ENCODE results near the gene BRIP1.

BRIP1 gene

DNA sequence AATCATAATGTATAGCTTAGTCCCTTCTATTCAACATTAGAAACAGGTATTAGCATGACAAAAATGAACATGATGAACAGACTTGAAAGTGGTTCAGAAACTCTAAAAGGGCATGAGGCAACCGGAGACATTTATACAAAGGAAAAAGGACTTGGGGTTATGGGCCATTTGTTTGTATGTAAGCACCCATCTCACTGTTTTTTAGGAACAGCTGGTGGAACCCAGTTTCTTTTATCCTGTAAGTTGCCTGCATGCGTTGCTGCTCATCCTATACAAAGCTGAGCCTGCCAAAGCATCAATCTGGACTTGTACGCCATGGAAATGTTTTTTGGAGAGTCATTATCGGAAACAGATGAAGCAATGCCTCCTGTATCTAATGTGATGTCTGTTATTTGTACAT is 200.0 kb downstream of the BRIP1 start:
- Histone ChIP-seq H3K4me1 (ENCODE audit: insufficient read depth, low read length) (no peaks in the 10 kb centered on the region), H3K27ac (ENCODE audit: low read depth, low read length) (no peak overlapping the region), H3K4me3 (ENCODE audit: low read length) (no peak overlapping the region), H3K9ac (ENCODE audit: low read depth, low read length) (no peak overlapping the region), H3K36me3 (ENCODE audit: insufficient read depth, low read length) (no peaks in the 10 kb centered on the region), H3K9me3 (ENCODE audit: insufficient read depth, low read depth, low read length) (no peaks in the 10 kb centered on the region), H3K27me3 (ENCODE audit: insufficient read depth, low read length) (no peaks in the 10 kb centered on the region)
- WGBS = 81% methylated on average over 4 of the region's 4 CpGs

DNA sequence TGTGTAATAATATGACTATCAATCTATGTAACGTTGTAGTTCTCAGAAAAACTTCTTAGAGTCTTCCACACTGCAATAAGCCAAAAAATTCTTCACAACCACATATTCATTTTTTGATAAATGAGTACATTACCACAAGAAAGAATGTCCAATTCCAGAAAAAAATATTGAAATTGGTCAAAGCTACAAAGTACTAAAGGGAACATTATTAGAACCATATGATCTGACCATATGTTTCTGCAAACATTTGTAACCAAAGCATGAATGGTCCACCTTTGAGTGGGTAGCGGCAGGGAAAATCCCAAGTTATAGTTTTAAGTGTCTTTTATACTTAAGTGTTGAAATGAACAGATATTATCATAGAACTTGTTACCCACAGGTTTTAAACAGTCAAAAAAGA is 200.6 kb downstream of the BRIP1 start:
- Histone ChIP-seq H3K9ac (ENCODE audit: low read depth, low read length) (no peak overlapping the region), H3K27me3 (ENCODE audit: insufficient read depth, low read length) (no peaks in the 10 kb centered on the region), H3K4me3 (ENCODE audit: low read length) (no peak overlapping the region), H3K36me3 (ENCODE audit: insufficient read depth, low read length) (no peaks in the 10 kb centered on the region), H3K27ac (ENCODE audit: low read depth, low read length) (no peak overlapping the region), H3K9me3 (ENCODE audit: insufficient read depth, low read depth, low read length) (no peaks in the 10 kb centered on the region), H3K4me1 (ENCODE audit: insufficient read depth, low read length) (no peaks in the 10 kb centered on the region)
- 90% methylated on average over 2 of the region's 2 CpGs for WGBS

DNA sequence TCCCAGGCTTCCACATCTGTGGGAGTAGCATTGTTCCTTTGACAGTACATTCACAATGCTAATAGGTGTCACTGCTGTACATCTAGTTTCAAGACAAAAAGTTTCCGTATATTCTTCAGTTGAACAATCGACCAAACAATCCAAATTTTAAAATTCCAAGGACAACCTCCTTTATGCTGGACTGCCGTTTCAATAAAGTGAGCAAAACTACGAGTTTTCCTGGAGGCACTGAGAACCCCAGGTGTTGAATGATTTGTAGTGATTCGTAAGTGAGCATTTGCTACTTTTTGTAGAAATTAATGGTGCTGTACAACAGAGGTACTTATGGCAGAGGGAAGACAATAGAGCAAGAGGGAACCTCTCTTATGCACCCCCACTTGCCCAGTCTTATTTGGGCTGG is 201.1 kb downstream of the BRIP1 start:
- Histone ChIP-seq H3K4me1 (ENCODE audit: insufficient read depth, low read length) (no peaks in the 10 kb centered on the region), H3K27ac (ENCODE audit: low read depth, low read length) (no peak overlapping the region), H3K36me3 (ENCODE audit: insufficient read depth, low read length) (no peaks in the 10 kb centered on the region), H3K9ac (ENCODE audit: low read depth, low read length) (no peak overlapping the region), H3K4me3 (ENCODE audit: low read length) (no peak overlapping the region), H3K27me3 (ENCODE audit: insufficient read depth, low read length) (no peaks in the 10 kb centered on the region), H3K9me3 (ENCODE audit: insufficient read depth, low read depth, low read length) (no peaks in the 10 kb centered on the region)
- 92% methylated on average over 5 of the region's 5 CpGs for WGBS

DNA sequence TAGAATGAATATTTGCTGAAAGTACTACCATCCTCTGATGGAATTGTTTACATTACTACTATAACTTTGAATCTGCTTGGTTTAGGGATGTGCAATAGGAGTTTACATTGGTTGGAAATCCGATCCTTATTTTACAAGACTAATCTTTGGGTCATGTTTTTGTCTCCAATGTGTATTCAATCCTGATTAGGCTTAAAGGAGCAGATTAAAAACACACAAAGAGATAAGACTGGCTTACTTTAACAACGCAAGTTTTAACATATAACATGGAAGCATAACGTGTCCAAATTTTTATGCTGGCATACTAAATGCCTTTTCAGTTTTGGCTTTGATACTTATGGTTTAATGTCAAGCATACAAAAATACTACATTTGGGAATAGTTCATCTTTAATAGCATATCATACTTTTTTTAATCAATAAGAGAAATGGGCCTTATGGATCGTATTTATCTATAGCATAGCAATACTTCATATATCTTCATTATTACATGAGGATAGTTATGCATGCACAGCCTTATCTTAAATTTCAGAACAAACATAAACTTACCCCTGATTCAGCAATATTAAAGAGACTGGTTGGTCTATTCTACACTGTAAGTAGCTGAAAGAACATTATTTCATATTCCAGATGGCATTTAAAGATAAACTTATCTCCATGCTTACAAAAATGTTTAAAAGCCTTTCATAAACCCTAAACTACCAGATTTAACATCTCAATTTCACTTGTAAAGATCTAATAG is 202.4 kb downstream of the BRIP1 start:
- Histone ChIP-seq H3K27ac (ENCODE audit: low read depth, low read length) (no peak overlapping the region), H3K9ac (ENCODE audit: low read depth, low read length) (no peak overlapping the region), H3K9me3 (ENCODE audit: insufficient read depth, low read depth, low read length) (no peaks in the 10 kb centered on the region), H3K4me1 (ENCODE audit: insufficient read depth, low read length) (no peaks in the 10 kb centered on the region), H3K36me3 (ENCODE audit: insufficient read depth, low read length) (no peaks in the 10 kb centered on the region), H3K4me3 (ENCODE audit: low read length) (no peak overlapping the region), H3K27me3 (ENCODE audit: insufficient read depth, low read length) (no peaks in the 10 kb centered on the region)
- 89% methylated on average over 3 of the region's 4 CpGs for WGBS

GRCh38 chr17:61659437-61659836 is 203.9 kb downstream of the BRIP1 start:
- Histone ChIP-seq H3K27ac (ENCODE audit: low read depth, low read length) (no peak overlapping the region), H3K4me1 (ENCODE audit: insufficient read depth, low read length) (no peaks in the 10 kb centered on the region), H3K36me3 (ENCODE audit: insufficient read depth, low read length) (no peaks in the 10 kb centered on the region), H3K4me3 (ENCODE audit: low read length) (no peak overlapping the region), H3K9me3 (ENCODE audit: insufficient read depth, low read depth, low read length) (no peaks in the 10 kb centered on the region), H3K27me3 (ENCODE audit: insufficient read depth, low read length) (no peaks in the 10 kb centered on the region), H3K9ac (ENCODE audit: low read depth, low read length) (no peak overlapping the region)
- WGBS = no CpG with 5 or more reads among the region's 2 CpGs

DNA sequence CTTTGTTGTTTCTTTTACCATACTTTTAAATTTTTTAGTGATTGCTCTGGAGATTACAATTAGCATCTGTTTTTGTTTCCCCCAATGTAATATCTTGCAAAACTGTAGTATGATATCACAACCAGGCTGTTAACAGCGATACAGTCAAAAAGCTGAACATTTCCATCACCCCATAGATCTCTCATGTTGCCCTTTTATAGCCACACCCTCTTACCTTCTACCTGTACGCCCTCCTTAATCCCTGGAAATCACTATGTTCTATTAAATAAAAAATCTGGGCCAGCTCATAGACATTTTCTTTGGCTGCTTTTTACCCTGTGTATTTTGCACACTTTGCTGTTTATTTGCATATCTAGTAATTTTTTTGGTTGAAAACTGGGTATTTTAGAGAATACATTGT is 205.1 kb downstream of the BRIP1 start:
- Histone ChIP-seq H3K27ac (ENCODE audit: low read depth, low read length) (no peak overlapping the region), H3K4me3 (ENCODE audit: low read length) (no peak overlapping the region), H3K9ac (ENCODE audit: low read depth, low read length) (no peak overlapping the region), H3K27me3 (ENCODE audit: insufficient read depth, low read length) (no peaks in the 10 kb centered on the region), H3K36me3 (ENCODE audit: insufficient read depth, low read length) (no peaks in the 10 kb centered on the region), H3K9me3 (ENCODE audit: insufficient read depth, low read depth, low read length) (no peaks in the 10 kb centered on the region), H3K4me1 (ENCODE audit: insufficient read depth, low read length) (no peaks in the 10 kb centered on the region)
- 96% methylated on average over 2 of the region's 2 CpGs for WGBS

GRCh38 chr17:61657338-61657737 is 206.0 kb downstream of the BRIP1 start:
- H3K4me3 ChIP-seq (ENCODE audit: low read length) = no peak overlapping the region
- H3K4me1 ChIP-seq (ENCODE audit: insufficient read depth, low read length) = no peaks in the 10 kb centered on the region
- no peaks in the 10 kb centered on the region for H3K36me3 ChIP-seq (ENCODE audit: insufficient read depth, low read length)

GRCh38 chr17:61656721-61657217 is 206.6 kb downstream of the BRIP1 start:
- no peaks in the 10 kb centered on the region for H3K9me3 ChIP-seq (ENCODE audit: insufficient read depth, low read depth, low read length)
- WGBS = 100% methylated on average over 1 of the region's 1 CpG
- H3K27ac ChIP-seq (ENCODE audit: low read depth, low read length) = no peak overlapping the region
- no peaks in the 10 kb centered on the region for H3K4me1 ChIP-seq (ENCODE audit: insufficient read depth, low read length)
- no peaks in the 10 kb centered on the region for H3K27me3 ChIP-seq (ENCODE audit: insufficient read depth, low read length)
- H3K4me3 ChIP-seq (ENCODE audit: low read length) = no peak overlapping the region
- H3K36me3 ChIP-seq (ENCODE audit: insufficient read depth, low read length) = no peaks in the 10 kb centered on the region
- H3K9ac ChIP-seq (ENCODE audit: low read depth, low read length) = no peak overlapping the region

More at GRCh38 chr17:61657338-61657737, 206.0 kb downstream of the BRIP1 start:
- Histone ChIP-seq H3K9ac (ENCODE audit: low read depth, low read length) (no peak overlapping the region), H3K27ac (ENCODE audit: low read depth, low read length) (no peak overlapping the region), H3K27me3 (ENCODE audit: insufficient read depth, low read length) (no peaks in the 10 kb centered on the region), H3K9me3 (ENCODE audit: insufficient read depth, low read depth, low read length) (no peaks in the 10 kb centered on the region)

- 94% methylated on average over 2 of the region's 2 CpGs for WGBS
- Histone ChIP-seq H3K4me1 (ENCODE audit: insufficient read depth, low read length) (peaks cover 5% of the 10 kb centered on the region; the same call in 1 of the 2 replicates), H3K9me3 (ENCODE audit: insufficient read depth, low read depth, low read length) (peaks cover 8% of the 10 kb centered on the region; the same call in 1 of the 2 replicates), H3K27me3 (ENCODE audit: insufficient read depth, low read length) (no peaks in the 10 kb centered on the region), H3K27ac (ENCODE audit: low read depth, low read length) (no peak overlapping the region), H3K9ac (ENCODE audit: low read depth, low read length) (no peak overlapping the region), H3K36me3 (ENCODE audit: insufficient read depth, low read length) (no peaks in the 10 kb centered on the region), H3K4me3 (ENCODE audit: low read length) (no peak overlapping the region)
These were observed 212.6 kb downstream of the BRIP1 start for GRCh38 chr17:61650749-61651148.

- WGBS = 89% methylated on average over 1 of the region's 1 CpG
- no peaks in the 10 kb centered on the region for H3K36me3 ChIP-seq (ENCODE audit: insufficient read depth, low read length)
- no peak overlapping the region for H3K27ac ChIP-seq (ENCODE audit: low read depth, low read length)
- peaks cover 8% of the 10 kb centered on the region; the same call in 1 of the 2 replicates for H3K9me3 ChIP-seq (ENCODE audit: insufficient read depth, low read depth, low read length)
- H3K27me3 ChIP-seq (ENCODE audit: insufficient read depth, low read length) = no peaks in the 10 kb centered on the region
- no peak overlapping the region for H3K4me3 ChIP-seq (ENCODE audit: low read length)
- peaks cover 5% of the 10 kb centered on the region for H3K4me1 ChIP-seq (ENCODE audit: insufficient read depth, low read length)
- H3K9ac ChIP-seq (ENCODE audit: low read depth, low read length) = no peak overlapping the region
These were observed 214.7 kb downstream of the BRIP1 start for GRCh38 chr17:61648587-61648986.

- H3K27ac ChIP-seq (ENCODE audit: low read depth, low read length) = no peak overlapping the region
- H3K9me3 ChIP-seq (ENCODE audit: insufficient read depth, low read depth, low read length) = peaks cover 8% of the 10 kb centered on the region; the same call in 1 of the 2 replicates
- H3K27me3 ChIP-seq (ENCODE audit: insufficient read depth, low read length) = no peaks in the 10 kb centered on the region
- H3K9ac ChIP-seq (ENCODE audit: low read depth, low read length) = no peak overlapping the region
- WGBS = 95% methylated on average over 2 of the region's 2 CpGs
- H3K4me1 ChIP-seq (ENCODE audit: insufficient read depth, low read length) = peaks cover 5% of the 10 kb centered on the region
- no peaks in the 10 kb centered on the region for H3K36me3 ChIP-seq (ENCODE audit: insufficient read depth, low read length)
- no peak overlapping the region for H3K4me3 ChIP-seq (ENCODE audit: low read length)
These were observed 216.3 kb downstream of the BRIP1 start for GRCh38 chr17:61647047-61647446.

DNA sequence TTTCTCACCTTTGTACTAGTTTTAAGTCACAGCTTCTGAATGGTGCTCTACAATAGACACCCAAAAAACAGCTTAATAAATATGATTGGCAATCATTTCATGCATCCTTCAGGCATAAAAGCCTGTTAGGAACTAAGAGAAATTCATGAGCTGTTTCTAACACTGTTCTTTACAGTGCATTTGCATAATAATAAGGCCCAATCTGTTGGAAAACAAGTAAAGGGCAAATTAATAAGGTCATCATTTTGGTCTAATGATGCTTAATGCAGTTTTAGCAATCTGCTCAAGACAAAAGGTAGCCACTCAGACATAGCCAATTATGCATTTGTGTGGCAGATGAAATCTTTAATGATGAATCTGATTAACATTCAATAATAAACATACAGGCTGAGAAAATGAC is 216.8 kb downstream of the BRIP1 start:
- Histone ChIP-seq H3K27ac (ENCODE audit: low read depth, low read length) (no peak overlapping the region), H3K4me3 (ENCODE audit: low read length) (no peak overlapping the region), H3K36me3 (ENCODE audit: insufficient read depth, low read length) (no peaks in the 10 kb centered on the region), H3K4me1 (ENCODE audit: insufficient read depth, low read length) (peaks cover 5% of the 10 kb centered on the region), H3K9me3 (ENCODE audit: insufficient read depth, low read depth, low read length) (peaks cover 7% of the 10 kb centered on the region; the same call in 1 of the 2 replicates), H3K27me3 (ENCODE audit: insufficient read depth, low read length) (no peaks in the 10 kb centered on the region), H3K9ac (ENCODE audit: low read depth, low read length) (no peak overlapping the region)
